ENCODE measurements around the gene CCDC33. TPM values are rescaled to one million over a fixed set of nuclear protein-coding genes. Genes with fewer than 3 reads are reported as not detected.

CCDC33 gene
- polyA plus RNA-seq, 1 of the 3 experiments (the other 2 are of a cell fraction): 4.0 TPM

DNA sequence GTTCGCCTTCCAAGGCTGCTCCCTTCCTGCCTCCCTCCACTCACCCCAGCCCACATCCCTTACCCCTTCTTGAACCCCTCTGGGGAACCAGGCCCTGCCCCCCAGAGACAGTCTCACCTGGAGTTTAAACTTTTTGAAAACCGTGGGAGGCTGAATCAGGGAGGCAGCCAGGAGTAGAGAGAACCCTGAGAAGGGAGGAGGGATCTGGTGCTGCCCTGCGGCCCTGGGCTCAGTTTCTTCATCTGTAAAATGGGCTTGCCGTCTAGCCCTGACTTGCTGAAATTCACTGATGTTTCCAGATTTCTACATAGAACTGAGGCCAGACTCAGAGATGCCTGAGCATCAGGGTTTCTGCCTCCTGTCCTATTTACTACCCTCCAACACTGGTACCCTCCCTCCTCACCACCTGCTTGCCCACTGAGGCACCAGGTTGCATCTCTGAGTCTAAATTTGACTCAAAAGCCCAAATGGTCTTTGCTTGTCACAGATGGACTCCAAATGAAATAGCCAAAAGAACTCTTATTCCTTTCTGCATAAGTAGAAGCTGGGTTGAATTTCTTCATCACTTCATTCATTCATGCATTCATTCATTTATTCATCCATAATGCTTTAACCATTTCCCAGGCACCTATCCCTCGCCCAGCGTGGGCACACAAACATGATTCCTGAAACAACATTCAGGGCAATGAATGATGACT, 21.7 kb upstream of the CCDC33 start:
- no peak overlapping the region for H2AFZ ChIP-seq (ENCODE audit: low read depth)
- no peaks in the 10 kb centered on the region for H3K79me2 ChIP-seq (ENCODE audit: insufficient read depth)
- H3K4me2 ChIP-seq: peak overlapping the region; percentile 43
- 91% methylated on average over 6 of the region's 6 CpGs for WGBS (ENCODE audit: low lambda C conversion rate)
- no peaks in the 10 kb centered on the region for H4K20me1 ChIP-seq (ENCODE audit: insufficient read depth)
- H3K27ac ChIP-seq (ENCODE audit: low read depth in 2 of 2, low read length in 1 of 2): peak overlapping the region; percentile 29 to 46; a peak in 2 of 4 replicates
- no peaks in the 10 kb centered on the region for H3K27me3 ChIP-seq (ENCODE audit: insufficient read depth)
- no peaks in the 10 kb centered on the region for H3K9me2 ChIP-seq
- TF ChIP-seq FOXM1 (IDR thresholded peaks at IDR 0.05; ENCODE audit: low read depth): no peak
- TF ChIP-seq EP300 (IDR thresholded peaks at IDR 0.05; ENCODE audit: borderline replicate concordance in 1 of 2, low read depth in 1 of 2, low read length in 1 of 2): no peak
- TF ChIP-seq REST (IDR thresholded peaks at IDR 0.05; ENCODE audit: low read depth, low read length): no peak
- no peak for TF ChIP-seq TEAD4 (IDR thresholded peaks at IDR 0.05; ENCODE audit: borderline replicate concordance, insufficient read depth)
- TF ChIP-seq MXI1 (IDR thresholded peaks at IDR 0.05; ENCODE audit: low read depth, low read length): no peak
- TF ChIP-seq TCF12 (IDR thresholded peaks at IDR 0.05): no peak
- TF ChIP-seq ELF1 (IDR thresholded peaks at IDR 0.05): no peak
- ChIA-PET CTCF (interaction anchor here (0.7 to 1.2 kb wide), 2 partner anchors 37 to 93 kb away, joined by 3 read pairs; no protein-coding TSS in a partner anchor), POLR2A (no interaction called here)
- peaks cover 10% of the 10 kb centered on the region for H3F3A ChIP-seq (replicated peaks; ENCODE audit: insufficient read depth)
- H3K9ac ChIP-seq: no peak overlapping the region
- no peak for DNase-seq
- H3K4me1 ChIP-seq (ENCODE audit: control insufficient read depth in 1 of 2, insufficient read depth in 2 of 2, low read depth in 1 of 2, low read length in 1 of 2): peaks cover 14 to 21% of the 10 kb centered on the region in 2 experiments; a peak in 3 of 4 replicates
- no peak overlapping the region for H3K4me3 ChIP-seq (ENCODE audit: low read depth in 2 of 2, low read length in 1 of 2)
- no peaks in the 10 kb centered on the region for H3K36me3 ChIP-seq (replicated peaks in 1 of 2; ENCODE audit: control insufficient read depth in 1 of 2, insufficient read depth in 2 of 2, low read length in 1 of 2)
- H3K9me3 ChIP-seq: no peaks in the 10 kb centered on the region

- no peak overlapping the region; the same call in 1 of the 2 replicates for H3K4me2 ChIP-seq
- ChIA-PET POLR2A (interaction anchor here (0.6 to 1.2 kb wide), 2 partner anchors 9 to 980 kb away, joined by 4 read pairs; no protein-coding TSS in a partner anchor), CTCF (interaction anchor here (1.0 to 1.5 kb wide), 3 partner anchors 10 to 91 kb away, joined by 3 to 4 read pairs (median 3); no protein-coding TSS in a partner anchor)
- no peaks in the 10 kb centered on the region for H3K36me3 ChIP-seq (replicated peaks in 1 of 2; ENCODE audit: control insufficient read depth in 1 of 2, insufficient read depth in 2 of 2, low read length in 1 of 2)
- no peaks in the 10 kb centered on the region for H4K20me1 ChIP-seq (ENCODE audit: insufficient read depth)
- no peak overlapping the region for H3K9ac ChIP-seq
- WGBS (ENCODE audit: low lambda C conversion rate): 95% methylated on average over 8 of the region's 8 CpGs
- H3K9me2 ChIP-seq: no peaks in the 10 kb centered on the region
- H3K27ac ChIP-seq (ENCODE audit: low read depth in 2 of 2, low read length in 1 of 2): 0 out of 4 replicates have a peak overlapping the region, but pooled peaks of 1 of the 2 experiments have one; percentile 46
- peaks cover 5% of the 10 kb centered on the region for H3F3A ChIP-seq (replicated peaks; ENCODE audit: insufficient read depth)
- H3K27me3 ChIP-seq (ENCODE audit: insufficient read depth): no peaks in the 10 kb centered on the region
- no peak overlapping the region for H3K4me3 ChIP-seq (ENCODE audit: low read depth in 2 of 2, low read length in 1 of 2)
- H3K79me2 ChIP-seq (ENCODE audit: insufficient read depth): no peaks in the 10 kb centered on the region
- no peaks in the 10 kb centered on the region for H3K9me3 ChIP-seq
- no peak overlapping the region for H2AFZ ChIP-seq (ENCODE audit: low read depth)
- DNase-seq: no peak
- TF ChIP-seq CTCF (IDR thresholded peaks at IDR 0.05) (no peak), YY1 (IDR thresholded peaks at IDR 0.05; ENCODE audit: low read depth) (no peak), FOXJ3 (CRISPR knock-in tag; IDR thresholded peaks at IDR 0.05) (no peak), GATA2 (CRISPR knock-in tag; IDR thresholded peaks at IDR 0.05) (no peak), SMC3 (IDR thresholded peaks at IDR 0.05; ENCODE audit: low read depth, low read length) (no peak), SIN3A (IDR thresholded peaks at IDR 0.05; ENCODE audit: borderline replicate concordance, low read depth, low read length) (no peak), FOSL2 (IDR thresholded peaks at IDR 0.05; ENCODE audit: borderline replicate concordance, low read depth) (no peak), GABPA (IDR thresholded peaks at IDR 0.05; ENCODE audit: low read depth) (no peak), EZH2phosphoT487 (IDR thresholded peaks at IDR 0.05; ENCODE audit: borderline replicate concordance, low read depth) (no peak), RFX5 (IDR thresholded peaks at IDR 0.05; ENCODE audit: low read length) (no peak), JUND (IDR thresholded peaks at IDR 0.05) (no peak)
- TF ChIP-seq, protein P1, sequence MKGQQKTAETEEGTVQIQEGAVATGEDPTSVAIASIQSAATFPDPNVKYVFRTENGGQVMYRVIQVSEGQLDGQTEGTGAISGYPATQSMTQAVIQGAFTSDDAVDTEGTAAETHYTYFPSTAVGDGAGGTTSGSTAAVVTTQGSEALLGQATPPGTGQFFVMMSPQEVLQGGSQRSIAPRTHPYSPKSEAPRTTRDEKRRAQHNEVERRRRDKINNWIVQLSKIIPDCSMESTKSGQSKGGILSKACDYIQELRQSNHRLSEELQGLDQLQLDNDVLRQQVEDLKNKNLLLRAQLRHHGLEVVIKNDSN (IDR thresholded peaks at IDR 0.05; ENCODE audit: borderline replicate concordance, low read depth): no peak
- TF ChIP-seq, protein P2, sequence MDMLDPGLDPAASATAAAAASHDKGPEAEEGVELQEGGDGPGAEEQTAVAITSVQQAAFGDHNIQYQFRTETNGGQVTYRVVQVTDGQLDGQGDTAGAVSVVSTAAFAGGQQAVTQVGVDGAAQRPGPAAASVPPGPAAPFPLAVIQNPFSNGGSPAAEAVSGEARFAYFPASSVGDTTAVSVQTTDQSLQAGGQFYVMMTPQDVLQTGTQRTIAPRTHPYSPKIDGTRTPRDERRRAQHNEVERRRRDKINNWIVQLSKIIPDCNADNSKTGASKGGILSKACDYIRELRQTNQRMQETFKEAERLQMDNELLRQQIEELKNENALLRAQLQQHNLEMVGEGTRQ (IDR thresholded peaks at IDR 0.05; ENCODE audit: borderline replicate concordance, low read depth, low read length): no peak
- TF ChIP-seq, protein P3, sequence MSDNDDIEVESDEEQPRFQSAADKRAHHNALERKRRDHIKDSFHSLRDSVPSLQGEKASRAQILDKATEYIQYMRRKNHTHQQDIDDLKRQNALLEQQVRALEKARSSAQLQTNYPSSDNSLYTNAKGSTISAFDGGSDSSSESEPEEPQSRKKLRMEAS (IDR thresholded peaks at IDR 0.05; ENCODE audit: low read depth): no peak
- peaks cover 16 to 18% of the 10 kb centered on the region in 2 experiments for H3K4me1 ChIP-seq (ENCODE audit: control insufficient read depth in 1 of 2, insufficient read depth in 2 of 2, low read depth in 1 of 2, low read length in 1 of 2)
Observed at GRCh38 chr15:74215958-74216357, 20.2 kb upstream of the CCDC33 start.
